SIG-M5 (cell line): ENCODE results near the gene COBLL1.

Source experiments
- DNase-seq: peaks from one replicate; lab custom pipeline; 2025; lab: John Stamatoyannopoulos, UW

The COBLL1 gene

GRCh38 chr2:164821338-164821737, 20.3 kb downstream of the COBLL1 start:
- DNase-seq = no peak

GRCh38 chr2:164818149-164819136, 23.2 kb downstream of the COBLL1 start:
- no peak for DNase-seq

GRCh38 chr2:164816900-164817299, 24.7 kb downstream of the COBLL1 start:
- DNase-seq = no peak

- DNase-seq = no peak
Measured at GRCh38 chr2:164816046-164816445, 25.6 kb downstream of the COBLL1 start.

- no peak for DNase-seq
Measured at GRCh38 chr2:164815071-164815793, 26.4 kb downstream of the COBLL1 start.

GRCh38 chr2:164813535-164813934, 28.1 kb downstream of the COBLL1 start:
- DNase-seq = no peak

- DNase-seq = no peak
Measured at GRCh38 chr2:164812378-164812777, 29.2 kb downstream of the COBLL1 start.

GRCh38 chr2:164811819-164812218, 29.8 kb downstream of the COBLL1 start:
- DNase-seq = no peak

- DNase-seq = no peak
Measured at GRCh38 chr2:164810843-164811242, 30.8 kb downstream of the COBLL1 start.

- DNase-seq = no peak
Measured at GRCh38 chr2:164808776-164809175, 32.8 kb downstream of the COBLL1 start.

GRCh38 chr2:164803776-164804466, 37.7 kb downstream of the COBLL1 start:
- no peak for DNase-seq

GRCh38 chr2:164802095-164802707, 39.4 kb downstream of the COBLL1 start:
- DNase-seq = no peak

GRCh38 chr2:164800572-164800971, 41.1 kb downstream of the COBLL1 start:
- DNase-seq = no peak

- no peak for DNase-seq
Measured at GRCh38 chr2:164797627-164798026, 44.0 kb downstream of the COBLL1 start.

GRCh38 chr2:164796999-164797398, 44.6 kb downstream of the COBLL1 start:
- DNase-seq = no peak

GRCh38 chr2:164794432-164795231, 47.0 kb downstream of the COBLL1 start:
- no peak for DNase-seq

GRCh38 chr2:164794016-164794415, 47.6 kb downstream of the COBLL1 start:
- no peak for DNase-seq

GRCh38 chr2:164793529-164793928, 48.1 kb downstream of the COBLL1 start:
- no peak for DNase-seq

GRCh38 chr2:164792316-164793170, 49.1 kb downstream of the COBLL1 start:
- no peak for DNase-seq

- no peak for DNase-seq
Measured at GRCh38 chr2:164789968-164790367, 51.7 kb downstream of the COBLL1 start.
